Tibial nerve (tissue), 4 donors: ENCODE results near the gene ZNF835. TPM values are rescaled to one million over a fixed set of nuclear protein-coding genes. Genes with fewer than 3 reads are reported as not detected.

Experiments
- DNase-seq, 2 donors: peaks; one replicate each; pipeline ENCODE4 v3.0.0-alpha.2; 2019; ENCODE audit warnings: low spot score in 2 of 2
- H3K27ac ChIP-seq, 4 donors: fragments of 200-600 bp; sonication (generic) in 3 of 4; one replicate each; pipeline ENCODE4 v1.5.1; 2017 to 2019; ENCODE audit warnings: mild to moderate bottlenecking in 1 of 4
- H3K27me3 ChIP-seq, 2 donors: fragments of 200-600 bp; sonication (generic) in 1 of 2; one replicate each; pipeline versions ENCODE4 v1.5.1 to v1.6.0; 2017 to 2019
- H3K36me3 ChIP-seq, 3 donors: fragments of 200-600 bp; sonication (generic); one replicate each; pipeline ENCODE4 v1.5.1; 2018 to 2019
- H3K4me1 ChIP-seq, 4 donors: fragments of 200-600 bp; sonication (generic) in 3 of 4; one replicate each; pipeline ENCODE4 v1.5.1; 2017 to 2019
- H3K4me3 ChIP-seq, 4 donors: fragments of 200-600 bp; sonication (generic) in 3 of 4; one replicate each; pipeline ENCODE4 v1.5.1; 2017 to 2019; ENCODE audit warnings: mild to moderate bottlenecking in 1 of 4, moderate library complexity in 1 of 4
- H3K9me3 ChIP-seq, 4 donors: fragments of 200-600 bp; sonication (generic) in 3 of 4; one replicate each; pipeline ENCODE4 v1.5.1; 2017 to 2019
- CTCF ChIP-seq, 5 experiments: fragments of 200-600 bp in 3 of 5; fragments of 450-650 bp in 2 of 5; sonication (generic) in 3 of 5; IDR thresholded peaks; one replicate each; pipeline ENCODE4 v1.5.1; 2016 to 2019; ENCODE audit warnings: antibody characterized with exemption in 5 of 5, mild to moderate bottlenecking in 3 of 5, moderate library complexity in 2 of 5
- EP300 ChIP-seq, 2 donors: sonication (generic); formaldehyde crosslinking; IDR thresholded peaks; one replicate each; pipeline ENCODE4 v1.6.1; 2017; ENCODE audit warnings: antibody characterized with exemption in 2 of 2, mild to moderate bottlenecking in 1 of 2
- POLR2A ChIP-seq, 2 donors: fragments of 450-650 bp; IDR thresholded peaks; one replicate each; pipeline ENCODE4 v1.6.1; 2017; ENCODE audit warnings: antibody characterized with exemption in 2 of 2, mild to moderate bottlenecking in 2 of 2, moderate library complexity in 2 of 2
- WGBS, 2 donors: methylation state at CpG; one replicate each; pipeline ENCODE4 v1.1.5; 2018; 5-methylcytosine and 5-hydroxymethylcytosine counted together
- total RNA-seq, 4 donors: library from RNA; depleted of rRNA; stranded (reverse); fragments of >200 nt; gene quantifications; one replicate each; pipeline ENCODE4 v1.1.0, GENCODE V29; 2016

ZNF835 gene
- 10 to 100 TPM in 3 of 4 donors, 1 to 10 TPM in 1; 9.6 to 14.7 (median 11.7) TPM for total RNA-seq

GRCh38 chr19:56671613-56671994 is at the start of gene ZNF835:
TSS of gene ZNF835 (minus strand) at chr19:56671757. CDS start at chr19:56665198, 6,559 bp downstream.
- peaks cover 0 to 11% (median 2%) of the 10 kb centered on the region in 4 donors for H3K4me1 ChIP-seq
- H3K4me3 ChIP-seq: peak within 1 kb of the TSS; percentile 47 to 72 (median 64)
- peaks cover 0 to 26% (median 0%) of the 10 kb centered on the region in 4 donors for H3K9me3 ChIP-seq
- H3K27me3 ChIP-seq: no peaks in the 10 kb centered on the region
- H3K36me3 ChIP-seq: peaks cover 0 to 19% (median 0%) of the 10 kb centered on the region in 3 donors
- TF ChIP-seq CTCF (IDR thresholded peaks at IDR 0.05) (peak; percentile 18 to 53 (median 38)), POLR2A (IDR thresholded peaks at IDR 0.05) (no peak), EP300 (IDR thresholded peaks at IDR 0.05) (peak in 1 of 2 donors; percentile 40)
- WGBS, 2 donors: 3 to 4% methylated on average over 12 to 21 of the region's 32 CpGs
- peak; percentile 81 to 85 for DNase-seq
- peak within 1 kb of the TSS in 2 of 4 donors; percentile 52 to 71 for H3K27ac ChIP-seq

GRCh38 chr19:56720281-56720680 is 48.7 kb upstream of the ZNF835 start:
- H3K27ac ChIP-seq: no peak overlapping the region
- WGBS, 2 donors: 8 to 13% methylated on average over 3 of the region's 3 CpGs
- no peak for TF ChIP-seq EP300 (IDR thresholded peaks at IDR 0.05)
- TF ChIP-seq POLR2A (IDR thresholded peaks at IDR 0.05): no peak
- no peak for TF ChIP-seq CTCF (IDR thresholded peaks at IDR 0.05)
- no peak overlapping the region for H3K4me3 ChIP-seq
- no peaks in the 10 kb centered on the region for H3K36me3 ChIP-seq
- peaks cover 0 to 4% (median 0%) of the 10 kb centered on the region in 4 donors for H3K9me3 ChIP-seq
- H3K27me3 ChIP-seq: no peaks in the 10 kb centered on the region
- DNase-seq: peak in 1 of 2 donors; percentile 5
- no peaks in the 10 kb centered on the region for H3K4me1 ChIP-seq

GRCh38 chr19:56718231-56718630 is 46.7 kb upstream of the ZNF835 start:
- Histone ChIP-seq H3K27me3 (no peaks in the 10 kb centered on the region), H3K4me3 (no peak overlapping the region), H3K9me3 (peaks cover 0 to 4% (median 0%) of the 10 kb centered on the region in 4 donors), H3K4me1 (no peaks in the 10 kb centered on the region), H3K27ac (no peak overlapping the region), H3K36me3 (no peaks in the 10 kb centered on the region)
- 54 to 57% methylated on average over 6 of the region's 6 CpGs for WGBS, 2 donors
- no peak for DNase-seq
- TF ChIP-seq CTCF (IDR thresholded peaks at IDR 0.05) (no peak), EP300 (IDR thresholded peaks at IDR 0.05) (no peak), POLR2A (IDR thresholded peaks at IDR 0.05) (no peak)

- Histone ChIP-seq H3K4me1 (no peaks in the 10 kb centered on the region), H3K9me3 (peaks cover 0 to 9% (median 0%) of the 10 kb centered on the region in 4 donors), H3K36me3 (peaks cover 0 to 4% (median 0%) of the 10 kb centered on the region in 3 donors), H3K27ac (no peak overlapping the region), H3K27me3 (no peaks in the 10 kb centered on the region), H3K4me3 (no peak overlapping the region)
- no peak for DNase-seq
- WGBS, 2 donors: 16 to 25% methylated on average over 9 of the region's 9 CpGs
- no peak for TF ChIP-seq POLR2A (IDR thresholded peaks at IDR 0.05)
- no peak for TF ChIP-seq EP300 (IDR thresholded peaks at IDR 0.05)
- no peak for TF ChIP-seq CTCF (IDR thresholded peaks at IDR 0.05)
These were observed 41.2 kb upstream of the ZNF835 start for GRCh38 chr19:56712611-56713276.

- DNase-seq: no peak
- TF ChIP-seq POLR2A (IDR thresholded peaks at IDR 0.05): no peak
- no peak for TF ChIP-seq EP300 (IDR thresholded peaks at IDR 0.05)
- TF ChIP-seq CTCF (IDR thresholded peaks at IDR 0.05): no peak
- Histone ChIP-seq H3K27ac (no peak overlapping the region), H3K4me3 (no peak overlapping the region), H3K4me1 (no peaks in the 10 kb centered on the region), H3K36me3 (peaks cover 0 to 4% (median 0%) of the 10 kb centered on the region in 3 donors), H3K9me3 (peaks cover 0 to 11% (median 0%) of the 10 kb centered on the region in 4 donors), H3K27me3 (no peaks in the 10 kb centered on the region)
- WGBS, 2 donors: 9 to 19% methylated on average over 1 of the region's 1 CpG
These were observed 38.9 kb upstream of the ZNF835 start for GRCh38 chr19:56710437-56710836.
